K562 treated with DMSO at 1 percent for 4 hours (cell line): Measurements from ENCODE around the gene ANAPC1. TPM values are rescaled to one million over a fixed set of nuclear protein-coding genes. Genes with fewer than 3 reads are reported as not detected.

ENCODE experiments used
- total RNA-seq: library from RNA; unstranded; fragments of 300-600 nt; gene quantifications from 2 replicates; pipeline ENCODE4 v1.2.3, GENCODE V29; 2022; ENCODE audit not compliant: insufficient read depth

The ANAPC1 gene
- total RNA-seq, result 29.1 and 36.1 TPM in 2 replicates

GRCh38 chr2:111883661-111884591 lies at the start of gene ANAPC1:
ANAPC1 (minus strand) TSS chr2:111884193; CDS start chr2:111880825, 3,368 bp downstream.

GRCh38 chr2:111897924-111898702 lies 14.1 kb upstream of the ANAPC1 start, which contains the start of gene MERTK:
MERTK (plus strand) TSS chr2:111898607; CDS start chr2:111898736, 129 bp downstream.

Other genes starting within 250 kb of the ANAPC1 start
- 0.99 and 1.3 TPM in 2 replicates for gene MERTK, start 14.4 kb upstream of the ANAPC1 start, total RNA-seq
- 9.6 and 10.4 TPM in 2 replicates for gene TMEM87B, start 171.1 kb upstream of the ANAPC1 start, total RNA-seq